GM21367 (cell line): ENCODE results near the gene MAST2.
"Not testable (repeated sequence)": the region's sequence is repeated elsewhere in the genome, so short reads cannot be mapped to it uniquely, and the experiment has no call there.

Source experiments
- ATAC-seq: cut with Tn5 transposase; IDR thresholded peaks from one replicate; pipeline ENCODE4 v1.9.1; 2021; ENCODE audit not compliant: unreplicated experiment

The MAST2 gene

GRCh38 chr1:45857101-45857700, 53.8 kb downstream of the MAST2 start:
- ATAC-seq: no peak

- ATAC-seq: not testable (repeated sequence)
Observed at GRCh38 chr1:45857755-45858492, 54.5 kb downstream of the MAST2 start.

GRCh38 chr1:45859221-45859620, 55.8 kb downstream of the MAST2 start:
- ATAC-seq: no peak

GRCh38 chr1:45862008-45862407, 58.6 kb downstream of the MAST2 start:
- no peak for ATAC-seq

DNA sequence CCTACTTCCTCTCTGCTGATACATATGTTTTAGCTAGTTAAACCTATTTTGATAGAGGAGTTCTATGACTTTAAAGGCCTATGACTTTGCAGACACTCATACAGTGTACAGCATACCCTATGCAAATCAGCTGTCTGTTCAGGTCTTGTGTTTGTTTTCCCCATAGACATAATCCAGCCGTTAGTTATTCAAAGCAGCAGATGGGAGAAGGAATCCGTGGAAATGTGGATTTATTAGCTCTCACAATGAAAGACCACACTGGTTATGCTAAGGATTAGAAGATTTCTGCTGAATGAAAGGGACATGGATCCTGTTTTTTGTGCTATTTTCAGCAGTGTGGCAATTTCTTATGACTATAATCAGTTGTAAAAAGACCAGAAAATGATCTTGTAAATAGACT, 59.8 kb downstream of the MAST2 start:
- ATAC-seq: no peak

GRCh38 chr1:45864167-45865106, 61.0 kb downstream of the MAST2 start:
- ATAC-seq: no peak

GRCh38 chr1:45867697-45868348, 64.4 kb downstream of the MAST2 start:
- ATAC-seq: no peak

GRCh38 chr1:45868861-45869260, 65.4 kb downstream of the MAST2 start:
- ATAC-seq: no peak

GRCh38 chr1:45870500-45870899, 67.1 kb downstream of the MAST2 start:
- no peak for ATAC-seq

GRCh38 chr1:45872173-45872801, 68.9 kb downstream of the MAST2 start:
- ATAC-seq: not testable (repeated sequence)

DNA sequence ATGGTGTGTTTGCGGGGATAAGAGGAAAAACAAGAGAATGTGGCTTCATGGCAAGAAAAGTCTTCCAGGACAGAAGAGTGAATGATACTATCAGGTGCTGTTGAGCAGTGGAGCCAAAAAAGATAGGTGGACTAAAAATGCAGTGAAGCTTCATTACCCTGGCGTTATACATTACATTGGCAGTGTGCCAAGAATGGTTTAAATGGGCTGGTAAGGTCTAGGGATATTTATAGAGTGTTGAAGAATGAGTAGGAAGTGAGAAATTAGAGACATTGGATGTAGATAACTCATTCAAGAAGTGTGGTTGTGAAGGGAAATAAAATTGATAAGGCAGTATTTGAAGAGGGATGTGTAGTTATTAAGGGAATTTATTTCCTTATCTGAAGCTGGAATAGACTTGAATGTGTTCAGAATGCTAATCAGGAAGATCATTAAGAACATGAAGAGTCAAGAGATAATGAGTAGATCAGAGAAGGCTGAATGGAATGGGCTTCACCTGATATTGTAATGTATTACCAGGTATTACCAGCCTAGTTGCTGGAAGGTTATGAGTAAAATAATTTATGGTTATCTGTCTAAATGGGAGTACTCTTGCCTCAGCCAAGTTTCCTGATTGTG, 72.7 kb downstream of the MAST2 start:
- no peak for ATAC-seq

GRCh38 chr1:45877264-45877663, 73.9 kb downstream of the MAST2 start:
- no peak for ATAC-seq

GRCh38 chr1:45879885-45880598, 76.6 kb downstream of the MAST2 start:
- ATAC-seq: no peak

GRCh38 chr1:45880930-45881329, 77.5 kb downstream of the MAST2 start:
- no peak for ATAC-seq

- ATAC-seq: no peak
Observed at GRCh38 chr1:45883658-45884057, 80.2 kb downstream of the MAST2 start.

DNA sequence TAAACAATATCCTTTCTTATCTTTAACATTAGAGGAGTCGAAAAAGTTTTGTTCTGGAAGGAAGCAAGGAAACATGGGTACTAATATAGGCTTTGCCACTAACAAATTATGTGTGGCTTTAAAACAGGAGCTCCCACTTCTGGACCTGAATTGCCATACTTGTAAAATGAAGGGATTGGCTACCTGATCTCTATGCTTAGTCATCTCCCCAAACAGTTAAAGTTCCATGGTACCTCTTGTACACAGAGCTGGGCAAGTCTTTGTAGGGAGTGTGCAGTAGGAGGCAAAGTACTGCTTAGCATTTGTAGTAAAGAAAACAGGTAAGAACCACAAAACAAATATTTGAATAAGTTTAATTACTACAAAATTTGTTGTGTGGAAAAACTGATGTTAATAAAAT, 81.3 kb downstream of the MAST2 start:
- no peak for ATAC-seq

GRCh38 chr1:45886229-45886628, 82.8 kb downstream of the MAST2 start:
- ATAC-seq: no peak

GRCh38 chr1:45887156-45887842, 83.9 kb downstream of the MAST2 start:
- no peak for ATAC-seq

GRCh38 chr1:45890078-45890477, 86.7 kb downstream of the MAST2 start:
- no peak for ATAC-seq
